Kidney epithelial cell (primary cell): Measurements from ENCODE around the gene PI4KA. TPM values are rescaled to one million over a fixed set of nuclear protein-coding genes. Genes with fewer than 3 reads are reported as not detected.

Experiments used
- DNase-seq: peaks from one replicate; pipeline ENCODE4 v3.0.0-alpha.2; 2010; ENCODE audit warnings: low read depth
- H3K27me3 ChIP-seq: 2 replicates; pipeline ENCODE4 v1.6.0; 2011; ENCODE audit warnings: low read length; ENCODE audit not compliant: control insufficient read depth, insufficient read depth
- H3K36me3 ChIP-seq: 2 replicates; pipeline ENCODE4 v1.5.1; 2011; ENCODE audit warnings: low read length; ENCODE audit not compliant: control insufficient read depth, insufficient read depth
- H3K4me3 ChIP-seq: 2 replicates; pipeline ENCODE4 v1.5.1; 2011; ENCODE audit warnings: low read depth, mild to moderate bottlenecking, control low read depth, low read length
- CTCF ChIP-seq: IDR thresholded peaks from 2 replicates; pipeline ENCODE4 v1.5.1; 2011; ENCODE audit warnings: mild to moderate bottlenecking, moderate library complexity, low read length, control low read depth, inconsistent platforms; ENCODE audit not compliant: insufficient read depth, poor library complexity, severe bottlenecking
- total RNA-seq: library from RNA; depleted of rRNA; stranded (reverse); fragments of >200 nt; gene quantifications from 2 replicates; pipeline ENCODE4 v1.2.3, GENCODE V29; 2015

PI4KA gene
- total RNA-seq, 1 donor from 2014 or later: 50.6 TPM

GRCh38 chr22:20760084-20760483, 98.5 kb downstream of the PI4KA start:
- Histone ChIP-seq H3K27me3 (no peaks in the 10 kb centered on the region), H3K36me3 (no peaks in the 10 kb centered on the region), H3K4me3 (no peak overlapping the region)
- TF ChIP-seq CTCF: no peak
- no peak for DNase-seq

- Histone ChIP-seq H3K4me3 (no peak overlapping the region), H3K27me3 (no peaks in the 10 kb centered on the region), H3K36me3 (no peaks in the 10 kb centered on the region)
- TF ChIP-seq CTCF: peak; percentile 6
- DNase-seq: no peak
These were observed 99.9 kb downstream of the PI4KA start for GRCh38 chr22:20758688-20759087.

GRCh38 chr22:20756846-20757245, 101.8 kb downstream of the PI4KA start:
- H3K27me3 ChIP-seq: no peaks in the 10 kb centered on the region
- no peak for DNase-seq
- H3K4me3 ChIP-seq: no peak overlapping the region
- H3K36me3 ChIP-seq: no peaks in the 10 kb centered on the region
- no peak for TF ChIP-seq CTCF

GRCh38 chr22:20752873-20753272, 105.7 kb downstream of the PI4KA start:
- TF ChIP-seq CTCF: no peak
- no peak for DNase-seq
- no peak overlapping the region for H3K4me3 ChIP-seq
- no peaks in the 10 kb centered on the region for H3K36me3 ChIP-seq
- no peaks in the 10 kb centered on the region for H3K27me3 ChIP-seq

- no peak for TF ChIP-seq CTCF
These were observed 106.4 kb downstream of the PI4KA start for GRCh38 chr22:20752104-20752741.

More at GRCh38 chr22:20752104-20752741, 106.4 kb downstream of the PI4KA start:
- Histone ChIP-seq H3K36me3 (no peaks in the 10 kb centered on the region), H3K27me3 (no peaks in the 10 kb centered on the region), H3K4me3 (no peak overlapping the region)
- no peak for DNase-seq
